IPS-18c (cell line): ENCODE results near the gene FKBP9.
"Not testable (repeated sequence)": the region's sequence is repeated elsewhere in the genome, so short reads cannot be mapped to it uniquely, and the experiment has no call there.

Experiments used
- H3K4me3 ChIP-seq: 2 replicates; pipeline ENCODE4 v1.7.0; 2013; ENCODE audit warnings: low read depth, mild to moderate bottlenecking, low read length, moderate library complexity; ENCODE audit not compliant: insufficient read depth
- H3K9me3 ChIP-seq: one replicate; pipeline ENCODE4 v1.6.1; 2013; ENCODE audit warnings: mild to moderate bottlenecking, low read length, moderate library complexity; ENCODE audit not compliant: control insufficient read depth, insufficient read depth

FKBP9 gene

GRCh38 chr7:32991975-32992700 lies 34.9 kb downstream of the FKBP9 start:
- not testable (repeated sequence) for H3K9me3 ChIP-seq, H3K4me3 ChIP-seq

- not testable (repeated sequence) for H3K4me3 ChIP-seq, H3K9me3 ChIP-seq
These were observed 35.5 kb downstream of the FKBP9 start for GRCh38 chr7:32992750-32993149.

- not testable (repeated sequence) for H3K4me3 ChIP-seq, H3K9me3 ChIP-seq
These were observed 40.7 kb downstream of the FKBP9 start for GRCh38 chr7:32997956-32998355.

GRCh38 chr7:32998361-32999171 lies 41.3 kb downstream of the FKBP9 start:
- H3K9me3 ChIP-seq, H3K4me3 ChIP-seq: not testable (repeated sequence)

GRCh38 chr7:32999380-32999779 lies 42.1 kb downstream of the FKBP9 start:
- H3K9me3 ChIP-seq, H3K4me3 ChIP-seq: not testable (repeated sequence)

- not testable (repeated sequence) for H3K9me3 ChIP-seq, H3K4me3 ChIP-seq
These were observed 45.9 kb downstream of the FKBP9 start for GRCh38 chr7:33003111-33003510.

GRCh38 chr7:33004104-33004616 lies 46.9 kb downstream of the FKBP9 start:
- H3K9me3 ChIP-seq, H3K4me3 ChIP-seq: not testable (repeated sequence)

- H3K4me3 ChIP-seq, H3K9me3 ChIP-seq: not testable (repeated sequence)
These were observed 48.0 kb downstream of the FKBP9 start for GRCh38 chr7:33005193-33005592.

- H3K4me3 ChIP-seq, H3K9me3 ChIP-seq: not testable (repeated sequence)
These were observed 48.5 kb downstream of the FKBP9 start for GRCh38 chr7:33005690-33006089.

GRCh38 chr7:33009734-33010133 lies 52.5 kb downstream of the FKBP9 start:
- Histone ChIP-seq H3K9me3 (peaks cover 2% of the 10 kb centered on the region), H3K4me3 (no peak overlapping the region)

GRCh38 chr7:33012364-33012763 lies 55.1 kb downstream of the FKBP9 start:
- peaks cover 2% of the 10 kb centered on the region for H3K9me3 ChIP-seq
- no peak overlapping the region for H3K4me3 ChIP-seq

- H3K9me3 ChIP-seq = peaks cover 2% of the 10 kb centered on the region
- no peak overlapping the region for H3K4me3 ChIP-seq
These were observed 67.0 kb downstream of the FKBP9 start for GRCh38 chr7:33024189-33024757.

GRCh38 chr7:33035776-33036175 lies 78.5 kb downstream of the FKBP9 start:
- no peaks in the 10 kb centered on the region for H3K9me3 ChIP-seq

GRCh38 chr7:33038639-33039038 lies 81.4 kb downstream of the FKBP9 start:
- H3K9me3 ChIP-seq = no peaks in the 10 kb centered on the region
- no peak overlapping the region for H3K4me3 ChIP-seq

More at GRCh38 chr7:33035776-33036175, 78.5 kb downstream of the FKBP9 start:
- no peak overlapping the region for H3K4me3 ChIP-seq

- H3K9me3 ChIP-seq = no peaks in the 10 kb centered on the region
- H3K4me3 ChIP-seq = no peak overlapping the region
These were observed 82.1 kb downstream of the FKBP9 start for GRCh38 chr7:33039257-33039902.

- Histone ChIP-seq H3K9me3 (no peaks in the 10 kb centered on the region), H3K4me3 (no peak overlapping the region)
These were observed 82.7 kb downstream of the FKBP9 start for GRCh38 chr7:33039903-33040292.

- H3K4me3 ChIP-seq = no peak overlapping the region
- no peaks in the 10 kb centered on the region for H3K9me3 ChIP-seq
These were observed 83.7 kb downstream of the FKBP9 start for GRCh38 chr7:33040803-33041516.
